ENCODE data around the gene PDE3A.
"Not testable (repeated sequence)": the region's sequence is repeated elsewhere in the genome, so short reads cannot be mapped to it uniquely, and the experiment has no call there.

The PDE3A gene

DNA sequence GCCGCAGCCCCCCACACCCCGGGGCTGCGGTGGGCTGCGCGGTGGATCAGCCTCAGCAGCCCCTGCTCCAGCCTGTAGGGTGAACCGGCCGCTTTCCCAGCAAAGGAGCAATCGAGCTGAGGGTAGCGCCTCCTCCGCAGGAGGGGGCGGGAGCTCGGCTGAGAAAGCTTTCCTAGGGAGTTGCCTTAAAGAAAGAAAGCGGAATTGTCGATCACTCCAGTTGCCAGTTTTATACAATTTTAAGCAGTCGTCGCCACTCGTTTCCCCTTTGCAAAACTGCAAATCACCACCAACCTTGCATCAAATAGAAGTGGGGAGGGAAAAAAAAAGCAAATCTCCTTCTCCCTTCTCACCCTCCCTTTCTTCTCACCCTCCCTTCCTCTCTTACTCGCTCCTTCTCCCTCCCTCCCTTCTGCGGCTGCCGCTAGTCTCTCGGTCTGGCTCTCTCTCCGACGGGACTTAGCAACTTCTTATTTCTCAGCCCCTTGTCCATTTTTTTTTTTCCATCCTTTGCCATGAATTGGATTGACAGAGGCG, at the start of gene PDE3A:
Gene PDE3A, plus strand, starts transcription at position 424 of the 537 bp plus-strand sequence. CDS start 748 bp downstream, outside the sequence.
- in situ Hi-C loops (cut with MboI; ENCODE audit: low sequenced_read_pairs), result no loop called here

DNA sequence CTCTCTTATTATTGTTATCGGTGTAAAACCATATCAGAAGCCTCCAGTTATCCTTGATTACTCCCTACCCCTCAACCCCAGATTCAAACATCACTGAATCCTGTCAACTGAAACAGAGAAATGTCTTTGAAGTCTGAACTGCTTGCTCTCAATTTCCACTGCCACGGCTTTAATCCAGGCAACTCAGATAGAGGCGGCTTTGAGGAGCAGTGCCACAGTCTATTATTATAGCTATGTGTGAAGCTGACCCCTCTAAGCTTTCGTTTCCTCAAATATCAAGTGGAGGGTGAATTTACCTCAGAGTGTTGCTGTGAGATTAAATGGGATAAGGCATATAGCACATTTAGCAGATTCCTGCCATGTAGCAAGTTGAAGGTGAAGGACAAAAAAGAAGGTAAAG, 49.0 kb upstream of the PDE3A start:
- in situ Hi-C loops (cut with MboI; ENCODE audit: low sequenced_read_pairs), result no loop called here

DNA sequence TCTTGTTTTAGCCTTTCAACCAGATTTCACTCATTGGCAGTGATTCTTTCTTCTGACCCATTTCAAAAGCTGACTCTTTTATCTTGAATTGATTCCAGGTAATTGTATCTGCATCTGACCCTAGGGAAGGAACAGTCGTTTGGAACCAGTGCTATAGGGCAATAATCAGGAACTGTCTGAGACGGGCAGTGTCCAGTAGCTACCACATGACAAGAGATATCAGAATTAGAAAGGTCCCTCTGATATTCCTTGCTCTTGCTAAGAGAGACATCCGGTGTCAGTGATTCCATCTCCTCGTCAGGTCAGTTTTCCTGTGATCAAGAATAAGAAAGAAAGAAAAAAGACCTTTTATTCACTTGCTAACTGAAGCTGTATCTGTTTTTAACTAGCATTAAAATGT, 47.8 kb upstream of the PDE3A start:
- in situ Hi-C loops (cut with MboI; ENCODE audit: low sequenced_read_pairs), result no loop called here

DNA sequence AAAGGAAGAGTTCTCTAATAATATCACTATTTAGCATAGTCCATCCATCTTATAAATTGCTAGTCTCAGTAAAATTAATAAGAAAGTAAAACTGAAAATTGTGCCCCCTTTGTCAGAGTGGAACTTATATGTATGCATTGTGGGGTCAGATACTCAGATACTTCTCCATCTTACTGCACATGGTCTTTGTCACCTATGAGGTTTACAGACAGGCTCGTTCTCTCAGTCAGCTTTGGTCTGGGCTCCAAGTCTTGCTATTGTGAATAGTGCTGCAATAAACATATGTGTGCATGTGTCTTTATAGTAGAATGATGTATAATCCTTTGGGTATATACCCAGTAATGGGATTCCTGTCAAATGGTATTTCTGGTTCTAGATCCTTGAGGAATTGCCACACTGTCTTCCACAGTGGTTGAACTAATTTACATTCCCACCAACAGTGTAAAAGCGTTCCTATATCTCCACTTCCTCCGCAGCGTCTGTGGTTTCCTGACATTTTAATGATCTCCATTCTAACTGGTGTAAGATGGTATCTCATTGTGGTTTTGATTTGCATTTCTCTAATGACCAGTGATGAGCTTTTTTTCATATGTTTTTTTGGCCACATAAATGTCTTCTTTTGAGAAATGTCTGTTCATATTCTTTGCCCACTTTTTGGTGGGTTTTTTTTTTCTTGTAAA, 37.4 kb upstream of the PDE3A start:
- in situ Hi-C loops (cut with MboI; ENCODE audit: low sequenced_read_pairs), result not testable (repeated sequence)

DNA sequence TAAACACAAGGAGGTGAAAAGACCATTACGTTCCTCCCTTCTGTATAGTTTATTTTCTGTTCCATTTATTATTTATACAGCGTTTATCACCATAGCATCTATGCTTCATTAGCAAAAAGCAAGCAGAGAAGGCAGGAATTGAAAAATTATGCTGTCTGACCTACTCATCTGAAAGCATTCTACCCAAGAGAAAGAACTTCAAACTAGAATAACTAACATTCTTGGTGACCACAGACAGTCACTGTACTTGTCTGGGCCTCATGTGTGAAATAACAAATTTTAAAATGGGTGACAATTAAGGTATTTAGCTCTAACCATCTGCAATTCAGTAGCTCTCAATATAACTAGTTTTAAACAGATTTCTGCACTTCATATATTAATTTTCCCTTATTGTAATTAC, 29.3 kb upstream of the PDE3A start:
- in situ Hi-C loops (cut with MboI; ENCODE audit: low sequenced_read_pairs), result no loop called here

DNA sequence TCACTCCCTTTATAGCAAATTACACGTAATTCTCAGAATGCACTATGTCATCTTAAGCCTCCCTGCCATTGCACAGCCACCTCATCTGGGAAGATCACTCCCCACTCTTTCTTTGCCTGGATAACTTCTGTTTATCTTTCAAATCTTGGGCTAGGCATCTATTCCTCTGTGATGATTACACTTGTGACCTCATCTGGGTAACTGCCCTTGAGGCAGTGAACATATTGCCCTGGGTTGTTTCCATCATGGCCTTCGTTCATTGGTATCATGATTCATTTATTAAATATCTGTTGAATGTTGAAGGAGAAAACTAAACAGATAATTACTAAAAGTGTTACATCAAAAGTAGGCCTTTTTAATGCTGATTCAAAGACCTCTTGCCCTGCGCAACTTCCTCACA, 26.2 kb upstream of the PDE3A start:
- in situ Hi-C loops (cut with MboI; ENCODE audit: low sequenced_read_pairs), result no loop called here

DNA sequence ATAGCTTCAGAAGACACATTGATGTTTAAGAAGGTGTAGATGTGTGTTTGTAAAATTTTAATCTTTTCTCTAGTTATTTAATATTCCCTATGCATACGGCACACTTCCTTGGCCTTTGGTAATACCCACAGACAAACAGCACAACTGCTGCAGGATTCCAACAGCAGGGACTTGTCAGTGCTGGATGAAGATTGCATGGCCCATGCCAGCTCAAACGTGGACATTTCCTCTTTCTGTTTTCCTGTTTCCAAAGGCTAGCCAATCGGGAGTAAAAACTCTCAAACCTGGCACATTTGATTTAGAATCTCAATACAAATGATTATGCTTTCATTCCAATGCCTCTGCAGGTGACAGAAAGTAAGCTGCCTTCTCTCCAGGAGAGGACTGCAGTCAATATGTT, 22.5 kb upstream of the PDE3A start:
- in situ Hi-C loops (cut with MboI; ENCODE audit: low sequenced_read_pairs), result no loop called here

DNA sequence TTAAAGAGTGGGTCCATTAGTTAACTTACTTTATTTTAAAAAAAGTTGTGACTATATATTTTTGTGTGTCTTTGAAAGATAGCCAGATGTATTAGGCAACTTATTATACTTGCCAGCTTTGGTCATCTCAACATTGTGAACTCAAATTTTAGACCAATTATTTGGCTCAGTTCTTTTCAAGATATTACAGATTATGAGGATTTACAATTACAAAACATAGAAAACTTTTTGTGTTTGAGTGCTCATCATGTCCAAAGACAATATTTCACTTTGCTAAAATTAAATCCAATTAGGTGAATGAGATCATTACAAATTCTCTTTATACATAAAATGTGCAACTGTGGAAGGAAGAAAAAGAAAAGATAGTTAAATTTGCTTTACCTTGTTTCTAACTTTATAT, 18.3 kb upstream of the PDE3A start:
- in situ Hi-C loops (cut with MboI; ENCODE audit: low sequenced_read_pairs), result no loop called here

DNA sequence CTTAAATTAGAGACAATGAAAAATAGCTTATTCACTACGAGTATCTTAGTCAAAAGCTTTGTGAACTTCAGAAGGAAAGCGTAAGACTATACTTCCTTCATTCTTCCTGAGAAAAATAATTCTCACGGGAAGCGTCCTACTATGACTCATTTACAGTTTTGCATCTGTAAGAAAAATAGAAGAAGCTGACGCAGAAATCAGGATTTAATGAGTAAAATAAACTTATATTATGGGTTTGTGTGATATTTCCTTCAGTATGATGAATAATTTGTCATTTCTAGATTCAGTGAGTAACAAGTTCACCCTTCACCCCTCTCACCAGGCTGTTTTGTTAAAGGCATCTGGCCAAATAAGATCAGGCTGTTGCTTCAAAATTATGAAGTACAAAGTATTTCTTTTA, 17.8 kb upstream of the PDE3A start:
- in situ Hi-C loops (cut with MboI; ENCODE audit: low sequenced_read_pairs), result no loop called here

DNA sequence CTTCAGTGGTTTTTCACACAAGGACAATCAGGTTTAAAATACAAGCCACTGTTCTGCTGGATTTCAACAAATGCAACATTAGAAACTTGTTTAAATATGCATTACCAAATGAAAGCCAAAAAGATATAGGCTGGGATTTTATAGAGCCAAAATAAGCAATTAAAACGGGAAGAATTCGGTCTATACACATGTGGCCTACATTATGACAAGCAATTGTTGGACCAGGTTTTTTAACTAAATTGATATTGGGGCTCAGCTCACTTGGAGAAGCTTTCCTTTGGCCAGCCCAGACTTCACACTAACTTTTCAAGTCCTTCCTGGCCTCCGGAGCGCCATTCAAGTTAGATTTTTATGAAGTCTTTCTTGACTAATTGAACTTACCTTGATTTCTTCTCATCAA, 16.9 kb upstream of the PDE3A start:
- in situ Hi-C loops (cut with MboI; ENCODE audit: low sequenced_read_pairs), result no loop called here

DNA sequence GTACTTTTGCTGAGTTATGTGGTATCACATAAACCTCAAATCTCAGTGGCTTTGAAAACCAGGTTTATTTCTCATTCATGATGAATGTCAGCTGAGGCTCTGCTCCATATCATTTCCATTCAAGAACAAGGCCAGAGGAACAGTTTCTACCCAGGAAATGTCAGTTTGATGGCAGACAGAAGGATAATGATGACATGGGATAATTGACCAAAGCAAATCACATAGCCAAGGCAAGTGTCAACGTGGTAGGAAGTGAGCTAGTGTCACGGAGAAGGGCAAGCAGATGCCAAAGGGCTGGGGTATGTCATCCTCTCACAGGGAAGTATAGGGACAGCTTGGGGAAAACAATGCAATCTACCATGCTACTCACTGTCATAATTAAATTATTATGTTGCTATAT, 12.3 kb upstream of the PDE3A start:
- in situ Hi-C loops (cut with MboI; ENCODE audit: low sequenced_read_pairs), result no loop called here

DNA sequence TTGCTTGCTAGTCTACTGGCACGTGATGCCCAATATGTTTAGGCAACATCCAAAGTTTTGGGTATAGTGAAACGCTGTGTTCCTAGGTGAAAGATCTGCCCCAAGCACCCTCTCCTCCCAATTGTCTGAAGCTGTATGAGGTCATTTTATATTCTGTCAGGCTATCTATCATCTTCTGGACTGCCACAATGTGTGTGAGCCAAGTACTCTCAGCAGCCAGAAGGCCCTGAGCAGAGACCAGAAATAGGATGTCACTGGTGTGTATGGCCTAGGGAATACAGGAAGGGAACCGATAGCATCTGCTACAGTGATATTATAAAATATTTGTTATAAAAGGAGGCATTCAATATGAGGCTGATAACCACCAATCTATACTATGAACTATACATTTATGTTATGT, 7.9 kb upstream of the PDE3A start:
- in situ Hi-C loops (cut with MboI; ENCODE audit: low sequenced_read_pairs), result no loop called here

DNA sequence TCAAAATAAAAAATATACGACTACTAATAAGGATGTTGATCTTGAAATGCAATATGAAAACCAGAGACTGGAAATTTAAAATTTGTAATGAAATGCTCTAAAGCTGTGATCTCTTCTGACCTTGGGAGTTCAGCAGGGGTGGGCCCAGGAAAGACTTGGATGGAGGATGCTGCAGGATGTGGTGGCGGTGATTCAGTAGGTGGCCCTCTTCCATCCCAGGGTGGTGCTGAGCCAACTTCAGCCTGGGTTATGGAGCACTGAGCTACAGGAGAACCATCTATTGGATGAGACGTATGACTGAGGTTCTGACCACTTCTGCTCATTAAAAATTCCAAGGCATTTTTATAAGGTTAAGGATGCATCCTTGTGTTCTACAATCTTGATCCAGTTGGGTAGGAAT, 6.9 kb upstream of the PDE3A start:
- in situ Hi-C loops (cut with MboI; ENCODE audit: low sequenced_read_pairs), result no loop called here

DNA sequence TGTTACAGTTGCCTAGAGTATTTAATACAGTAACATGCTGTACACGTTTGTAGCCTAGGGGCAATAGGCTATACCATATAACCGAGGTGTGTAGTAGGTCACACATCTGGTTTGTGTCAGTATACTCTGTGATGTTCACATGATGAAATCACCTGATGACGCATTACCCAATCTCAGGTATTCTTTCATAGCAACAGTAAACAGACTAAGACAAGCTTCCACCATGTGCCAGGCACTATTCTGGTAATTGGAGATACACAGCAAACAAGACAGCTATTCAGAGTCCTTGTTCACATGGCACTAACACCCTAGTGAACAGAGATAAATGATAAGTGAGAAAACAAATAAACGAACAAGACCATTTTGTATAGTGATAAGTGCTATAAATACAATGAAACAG, 3.8 kb upstream of the PDE3A start:
- in situ Hi-C loops (cut with MboI; ENCODE audit: low sequenced_read_pairs), result no loop called here

DNA sequence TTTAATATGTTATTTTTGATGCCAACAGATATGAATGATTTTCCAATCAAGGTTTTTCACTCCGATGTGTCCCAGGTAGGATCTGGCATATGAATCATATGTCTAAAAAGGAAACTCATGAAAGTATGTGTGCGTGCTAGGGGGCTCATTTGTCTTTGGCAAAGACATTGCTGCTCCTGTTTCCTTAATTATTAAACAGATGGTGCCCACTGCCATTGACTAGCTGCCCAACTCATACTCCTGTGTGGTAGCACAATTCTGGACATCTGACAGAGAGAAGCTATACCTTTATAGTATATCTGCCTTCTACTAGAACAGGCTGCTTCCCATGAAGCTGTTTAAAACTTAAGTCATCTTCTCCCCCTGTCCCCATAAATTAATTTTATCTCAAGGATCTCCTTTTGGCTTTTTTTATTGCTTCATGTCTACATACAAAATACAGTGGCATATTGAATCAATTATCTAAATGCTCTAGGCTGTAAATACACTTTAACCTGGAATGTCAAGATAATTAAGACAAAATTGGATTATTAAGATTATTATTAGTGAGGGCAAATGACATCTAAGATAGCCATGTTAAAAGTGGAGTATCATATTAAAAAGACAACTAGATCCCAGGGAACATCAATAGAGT, 1.4 kb upstream of the PDE3A start:
- in situ Hi-C loops (cut with MboI; ENCODE audit: low sequenced_read_pairs), result no loop called here

DNA sequence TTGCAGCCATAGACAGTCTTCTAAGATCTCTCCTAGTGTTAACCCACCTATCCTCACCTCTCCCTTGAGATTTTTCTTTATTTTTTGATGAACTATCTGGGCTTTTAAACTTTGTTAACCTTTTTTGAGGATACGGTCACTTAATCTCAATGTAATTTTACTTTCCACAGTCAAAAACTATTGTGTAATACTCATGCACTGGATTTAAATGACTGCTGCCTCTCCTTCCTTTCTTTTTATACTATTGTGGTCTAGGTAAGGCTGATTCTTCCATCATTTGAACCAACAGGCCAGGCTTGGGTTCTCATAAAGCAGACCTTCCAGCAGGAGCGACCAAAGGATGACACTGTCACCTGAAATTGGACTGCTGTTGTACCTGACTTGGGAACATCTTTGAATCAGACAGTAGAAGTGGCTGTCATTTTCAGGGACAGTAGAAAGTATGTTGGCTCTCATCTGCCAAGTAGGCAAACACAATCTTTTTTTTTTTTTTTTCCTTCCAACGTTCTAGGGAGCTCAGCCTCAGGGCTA, 689 bp upstream of the PDE3A start:
- in situ Hi-C loops (cut with MboI; ENCODE audit: low sequenced_read_pairs), result no loop called here

DNA sequence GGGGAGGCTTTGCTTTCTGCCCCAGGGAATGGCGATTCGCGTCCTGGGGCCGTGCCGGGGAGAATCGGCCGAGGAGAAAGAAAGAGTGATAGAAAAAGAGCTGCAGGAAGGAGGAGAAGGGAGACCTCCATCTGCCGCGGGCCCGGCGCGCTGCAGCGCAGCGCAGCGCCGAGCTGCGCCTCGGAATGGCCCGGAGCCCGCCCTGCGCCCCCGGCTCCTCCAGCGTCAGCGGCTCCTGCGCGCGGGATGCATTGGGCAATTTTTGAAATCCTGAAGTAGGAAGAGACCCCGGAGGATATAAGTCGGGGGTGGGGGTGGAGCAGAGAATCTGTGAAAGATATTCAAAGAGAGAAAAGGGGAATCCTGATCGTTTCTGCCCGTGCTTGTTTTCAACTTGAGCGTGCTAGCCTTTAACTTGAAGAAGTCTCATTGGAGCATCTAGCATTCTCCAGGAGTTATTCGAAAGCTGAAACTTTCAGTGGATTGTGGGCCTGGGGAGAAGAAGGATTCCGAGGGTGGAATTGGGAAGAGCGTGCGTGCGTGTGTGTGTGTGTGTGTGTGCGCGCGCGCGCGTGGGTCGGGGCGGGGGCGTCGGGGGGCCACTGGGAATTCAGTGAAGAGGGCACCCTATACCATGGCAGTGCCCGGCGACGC, 441 bp downstream of the PDE3A start:
- in situ Hi-C loops (cut with MboI; ENCODE audit: low sequenced_read_pairs), result no loop called here

DNA sequence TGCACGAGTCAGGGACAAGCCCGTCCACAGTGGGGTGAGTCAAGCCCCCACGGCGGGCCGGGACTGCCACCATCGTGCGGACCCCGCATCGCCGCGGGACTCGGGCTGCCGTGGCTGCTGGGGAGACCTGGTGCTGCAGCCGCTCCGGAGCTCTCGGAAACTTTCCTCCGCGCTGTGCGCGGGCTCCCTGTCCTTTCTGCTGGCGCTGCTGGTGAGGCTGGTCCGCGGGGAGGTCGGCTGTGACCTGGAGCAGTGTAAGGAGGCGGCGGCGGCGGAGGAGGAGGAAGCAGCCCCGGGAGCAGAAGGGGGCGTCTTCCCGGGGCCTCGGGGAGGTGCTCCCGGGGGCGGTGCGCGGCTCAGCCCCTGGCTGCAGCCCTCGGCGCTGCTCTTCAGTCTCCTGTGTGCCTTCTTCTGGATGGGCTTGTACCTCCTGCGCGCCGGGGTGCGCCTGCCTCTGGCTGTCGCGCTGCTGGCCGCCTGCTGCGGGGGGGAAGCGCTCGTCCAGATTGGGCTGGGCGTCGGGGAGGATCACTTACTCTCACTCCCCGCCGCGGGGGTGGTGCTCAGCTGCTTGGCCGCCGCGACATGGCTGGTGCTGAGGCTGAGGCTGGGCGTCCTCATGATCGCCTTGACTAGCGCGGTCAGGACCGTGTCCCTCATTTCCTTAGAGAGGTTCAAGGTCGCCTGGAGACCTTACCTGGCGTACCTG, 1.1 kb downstream of the PDE3A start:
- in situ Hi-C loops (cut with MboI; ENCODE audit: low sequenced_read_pairs), result no loop called here

DNA sequence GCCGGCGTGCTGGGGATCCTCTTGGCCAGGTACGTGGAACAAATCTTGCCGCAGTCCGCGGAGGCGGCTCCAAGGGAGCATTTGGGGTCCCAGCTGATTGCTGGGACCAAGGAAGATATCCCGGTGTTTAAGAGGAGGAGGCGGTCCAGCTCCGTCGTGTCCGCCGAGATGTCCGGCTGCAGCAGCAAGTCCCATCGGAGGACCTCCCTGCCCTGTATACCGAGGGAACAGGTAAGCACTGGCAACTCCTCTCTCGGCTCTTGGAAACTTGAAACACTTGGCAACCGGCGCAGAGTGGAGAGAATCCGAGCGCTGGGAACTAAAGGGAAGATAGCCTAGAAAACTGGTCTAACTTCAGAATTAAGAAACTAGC, 1.7 kb downstream of the PDE3A start:
- in situ Hi-C loops (cut with MboI; ENCODE audit: low sequenced_read_pairs), result no loop called here

DNA sequence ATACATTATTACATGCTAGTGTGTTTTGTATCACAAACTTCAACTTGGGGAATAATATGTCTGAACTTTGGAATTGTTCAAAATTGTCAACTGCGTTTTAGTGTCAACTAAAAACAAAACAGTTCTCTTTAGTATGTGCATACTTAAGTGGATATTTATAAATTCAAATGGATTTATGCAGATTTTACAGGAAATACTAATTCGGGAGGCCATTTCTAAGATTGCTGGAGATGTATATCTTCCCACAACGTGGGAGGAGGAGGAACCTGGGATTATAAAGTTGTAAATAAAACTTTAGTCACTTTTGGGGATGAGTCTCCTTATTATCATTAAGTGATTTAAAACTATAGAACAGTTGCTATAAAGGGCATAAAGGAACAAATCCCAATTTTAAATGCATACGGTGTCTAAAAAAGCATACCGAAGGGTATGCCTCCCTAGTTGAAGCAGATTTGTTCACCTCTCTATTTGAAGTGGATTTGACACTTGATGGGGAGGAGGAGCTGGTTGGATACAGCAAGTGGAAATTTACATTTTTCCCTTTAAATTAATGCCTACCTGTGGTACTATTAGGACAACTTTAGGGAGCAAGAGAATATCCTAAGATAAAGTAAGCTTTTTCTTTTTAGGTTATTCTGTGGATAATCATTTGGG, 2.7 kb downstream of the PDE3A start:
- in situ Hi-C loops (cut with MboI; ENCODE audit: low sequenced_read_pairs), result no loop called here

All from HL-60/S4 treated with phorbol 12-myristate 13-acetate at 8.2 ng/mL for 4 days and 3 days (cell line).